HepG2 (cell line): ENCODE results near the gene SPG7. TPM values are rescaled to one million over a fixed set of nuclear protein-coding genes. Genes with fewer than 3 reads are reported as not detected.
A peak's percentile ranks its signal among the peaks of the same experiment; 100 is the strongest.

Experiments
- ATF1 ChIP-seq: IDR thresholded peaks from 2 replicates; pipeline ENCODE4 v1.6.1; 2016; ENCODE audit warnings: mild to moderate bottlenecking, control low read depth
- FOXK2 ChIP-seq: fragments of 450-650 bp; IDR thresholded peaks from 2 replicates; pipeline ENCODE4 v1.6.1; 2016
- KDM2A ChIP-seq: sonication (generic); formaldehyde crosslinking; IDR thresholded peaks from 2 replicates; pipeline ENCODE4 v1.4.0; 2020; ENCODE audit warnings: low read depth, missing genetic modification reagents, borderline replicate concordance
- KDM4B ChIP-seq: sonication (generic); formaldehyde crosslinking; IDR thresholded peaks from 2 replicates; pipeline ENCODE4 v1.4.0; 2020; ENCODE audit warnings: missing genetic modification reagents
- LCORL ChIP-seq, 2 experiments: fragments of 450-650 bp in 1 of 2; sonication (generic) in 1 of 2; formaldehyde crosslinking in 1 of 2; IDR thresholded peaks; 2 replicates each; pipeline versions ENCODE4 v1.5.0 to v1.6.1; 2017 to 2020; ENCODE audit warnings: antibody characterized with exemption in 1 of 2, missing genetic modification reagents in 1 of 2
- MAF1 ChIP-seq: sonication (generic); formaldehyde crosslinking; IDR thresholded peaks from 2 replicates; pipeline ENCODE4 v1.5.0; 2020; ENCODE audit warnings: missing genetic modification reagents, borderline replicate concordance
- MAZ ChIP-seq, 2 experiments: sonication (generic) in 1 of 2; formaldehyde crosslinking in 1 of 2; IDR thresholded peaks; 2 replicates each; pipeline versions ENCODE4 v1.5.0 to v1.6.1; 2012 to 2020; ENCODE audit warnings: low read depth in 2 of 2, mild to moderate bottlenecking in 2 of 2, borderline replicate concordance in 1 of 2, improper control_type of control experiment in 1 of 2, low read length in 1 of 2, missing genetic modification reagents in 1 of 2, moderate library complexity in 1 of 2
- MTA3 ChIP-seq: sonication (generic); formaldehyde crosslinking; IDR thresholded peaks from 2 replicates; pipeline ENCODE4 v1.4.0; 2020; ENCODE audit warnings: missing genetic modification reagents
- MTF2 ChIP-seq: sonication (generic); formaldehyde crosslinking; IDR thresholded peaks from 2 replicates; pipeline ENCODE4 v1.5.0; 2020; ENCODE audit warnings: missing genetic modification reagents, borderline replicate concordance
- NFE2 ChIP-seq: sonication (generic); formaldehyde crosslinking; IDR thresholded peaks from 2 replicates; pipeline ENCODE4 v1.4.0; 2020; ENCODE audit warnings: missing genetic modification reagents
- NR2C2 ChIP-seq: sonication (generic); formaldehyde crosslinking; IDR thresholded peaks from 2 replicates; pipeline ENCODE4 v1.4.0; 2020; ENCODE audit warnings: missing genetic modification reagents, mild to moderate bottlenecking, moderate library complexity, borderline replicate concordance
- RELA ChIP-seq: sonication (generic); formaldehyde crosslinking; IDR thresholded peaks from 2 replicates; pipeline ENCODE4 v1.4.0; 2020; ENCODE audit warnings: missing genetic modification reagents
- SMAD9 ChIP-seq: sonication (generic); formaldehyde crosslinking; IDR thresholded peaks from 2 replicates; pipeline ENCODE4 v1.5.1; 2020; ENCODE audit warnings: mild to moderate bottlenecking, missing genetic modification reagents
- STAG1 ChIP-seq: sonication (generic); formaldehyde crosslinking; IDR thresholded peaks from 2 replicates; pipeline ENCODE4 v1.4.0; 2020; ENCODE audit warnings: missing genetic modification reagents
- ZKSCAN8 ChIP-seq: IDR thresholded peaks from 2 replicates; pipeline ENCODE4 v1.6.1; 2016; ENCODE audit warnings: borderline replicate concordance, missing genetic modification reagents, missing compliant biosample characterization
- ZNF317 ChIP-seq: sonication (generic); formaldehyde crosslinking; IDR thresholded peaks from 2 replicates; pipeline ENCODE4 v1.5.0; 2020; ENCODE audit warnings: mild to moderate bottlenecking, missing genetic modification reagents
- ZNF589 ChIP-seq: sonication (generic); formaldehyde crosslinking; conservative IDR thresholded peaks from 2 replicates; pipeline ENCODE4 v1.8.0; 2022; ENCODE audit warnings: mild to moderate bottlenecking, moderate library complexity, missing genetic modification reagents
- ZNF672 ChIP-seq: sonication (generic); formaldehyde crosslinking; IDR thresholded peaks from 2 replicates; pipeline ENCODE4 v1.8.1; 2022; ENCODE audit warnings: missing genetic modification reagents
- ZNF674 ChIP-seq: sonication (generic); formaldehyde crosslinking; IDR thresholded peaks from 2 replicates; pipeline ENCODE4 v1.5.0; 2020; ENCODE audit warnings: low read depth, mild to moderate bottlenecking, missing genetic modification reagents
- ZNF749 ChIP-seq: sonication (generic); formaldehyde crosslinking; IDR thresholded peaks from 2 replicates; pipeline ENCODE4 v1.8.0; 2022; ENCODE audit warnings: mild to moderate bottlenecking, missing genetic modification reagents, moderate library complexity, borderline replicate concordance
- ZSCAN31 ChIP-seq: sonication (generic); formaldehyde crosslinking; IDR thresholded peaks from 2 replicates; pipeline ENCODE4 v1.5.0; 2020; ENCODE audit warnings: low read depth, mild to moderate bottlenecking, missing genetic modification reagents
- polyA plus RNA-seq, 8 experiments: library from polyadenylated mRNA; depleted of rRNA in 3 of 8; stranded (reverse) in 7 of 8; unstranded in 1 of 8; fragments of >200 nt; fragmentation: Illumina TruSeq in 4 of 8; extraction: Trizol in 4 of 8; gene quantifications; 2 replicates each; pipeline versions ENCODE4 v1.2.1 to v1.2.3, GENCODE V29; 2011 to 2016; ENCODE audit warnings: low read depth in 4 of 8, missing spikeins in 1 of 8, mixed read lengths in 1 of 8; ENCODE audit not compliant: insufficient read depth in 1 of 8
- total RNA-seq, 5 experiments: library from RNA; depleted of rRNA; stranded (reverse); fragments of >200 nt; fragmentation: Illumina TruSeq; extraction: Trizol; gene quantifications; 2 replicates each; pipeline ENCODE4 v1.2.3, GENCODE V29; 2016; ENCODE audit warnings: low read depth in 1 of 5
- TF ChIP-seq, protein P1 (sequence below): sonication (generic); formaldehyde crosslinking; IDR thresholded peaks from 2 replicates; pipeline ENCODE4 v1.9.0; 2021; ENCODE audit warnings: missing genetic modification reagents, borderline replicate concordance
- TF ChIP-seq, protein P2 (sequence below): IDR thresholded peaks from 2 replicates; pipeline ENCODE4 v1.6.1; 2012; ENCODE audit warnings: low read depth, low read length, improper control_type of control experiment
- TF ChIP-seq, protein P3 (sequence below): sonication (generic); formaldehyde crosslinking; conservative IDR thresholded peaks from 2 replicates; pipeline ENCODE4 v1.4.0; 2020; ENCODE audit warnings: missing genetic modification reagents

Gene SPG7
- total and polyA plus RNA-seq, 2 of the 13 experiments (the other 11 are each of a cell fraction or from before 2014, with no cell fraction given) = 66.0 to 136 TPM

DNA sequence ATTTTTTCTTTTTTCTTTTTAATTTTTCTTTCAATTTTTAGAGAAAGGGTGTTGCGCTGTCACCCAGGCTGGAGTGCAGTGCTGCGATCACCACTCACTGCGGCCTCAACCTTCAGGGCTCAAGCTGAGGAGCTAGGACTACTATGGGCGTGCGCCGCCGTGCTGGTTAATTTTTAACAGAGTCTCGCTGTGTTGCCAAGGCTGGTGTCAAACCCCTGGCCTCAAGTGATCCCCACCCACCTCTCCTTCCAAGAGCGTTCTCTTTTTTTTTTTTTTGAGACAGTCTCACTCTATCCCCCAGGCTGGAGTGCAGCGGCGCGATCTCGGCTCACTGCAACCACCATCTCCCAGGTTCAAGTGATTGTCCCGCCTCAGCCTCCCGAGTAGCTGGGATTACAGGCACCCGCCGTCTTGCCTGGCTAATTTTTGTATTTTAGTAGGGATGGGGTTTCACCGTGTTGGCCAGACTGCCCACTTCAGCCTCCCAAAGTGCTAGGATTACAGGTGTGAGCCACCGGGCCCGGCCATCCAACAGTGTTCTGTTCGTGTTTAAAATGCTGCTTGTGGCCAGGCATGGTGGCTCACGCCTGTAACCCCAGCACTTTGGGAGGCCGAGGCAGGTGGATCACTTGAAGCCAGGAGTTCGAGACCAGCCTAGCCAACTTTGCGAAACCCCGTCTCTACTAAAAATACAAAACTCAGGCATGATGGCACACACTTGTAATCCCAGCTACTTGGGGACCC lies 37.8 kb downstream of the SPG7 start (continued):
- no peak for TF ChIP-seq STAG1
- no peak for TF ChIP-seq KDM2A (CRISPR knock-in tag)
- TF ChIP-seq LCORL (IDR thresholded peaks at IDR 0.05) = no peak
- 0 out of 2 replicates have a peak, but pooled peaks have one; percentile 16 for TF ChIP-seq LCORL (CRISPR knock-in tag; IDR thresholded peaks at IDR 0.05)
- TF ChIP-seq ZNF674 (CRISPR knock-in tag) = no peak
- no peak for TF ChIP-seq ZNF672
- no peak for TF ChIP-seq ZSCAN31 (CRISPR knock-in tag)
- TF ChIP-seq NFE2 (CRISPR knock-in tag) = no peak
- TF ChIP-seq FOXK2 = no peak
- no peak for TF ChIP-seq ATF1 (CRISPR knock-in tag)
- TF ChIP-seq, protein P1, sequence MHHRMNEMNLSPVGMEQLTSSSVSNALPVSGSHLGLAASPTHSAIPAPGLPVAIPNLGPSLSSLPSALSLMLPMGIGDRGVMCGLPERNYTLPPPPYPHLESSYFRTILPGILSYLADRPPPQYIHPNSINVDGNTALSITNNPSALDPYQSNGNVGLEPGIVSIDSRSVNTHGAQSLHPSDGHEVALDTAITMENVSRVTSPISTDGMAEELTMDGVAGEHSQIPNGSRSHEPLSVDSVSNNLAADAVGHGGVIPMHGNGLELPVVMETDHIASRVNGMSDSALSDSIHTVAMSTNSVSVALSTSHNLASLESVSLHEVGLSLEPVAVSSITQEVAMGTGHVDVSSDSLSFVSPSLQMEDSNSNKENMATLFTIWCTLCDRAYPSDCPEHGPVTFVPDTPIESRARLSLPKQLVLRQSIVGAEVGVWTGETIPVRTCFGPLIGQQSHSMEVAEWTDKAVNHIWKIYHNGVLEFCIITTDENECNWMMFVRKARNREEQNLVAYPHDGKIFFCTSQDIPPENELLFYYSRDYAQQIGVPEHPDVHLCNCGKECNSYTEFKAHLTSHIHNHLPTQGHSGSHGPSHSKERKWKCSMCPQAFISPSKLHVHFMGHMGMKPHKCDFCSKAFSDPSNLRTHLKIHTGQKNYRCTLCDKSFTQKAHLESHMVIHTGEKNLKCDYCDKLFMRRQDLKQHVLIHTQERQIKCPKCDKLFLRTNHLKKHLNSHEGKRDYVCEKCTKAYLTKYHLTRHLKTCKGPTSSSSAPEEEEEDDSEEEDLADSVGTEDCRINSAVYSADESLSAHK = no peak
- no peak for TF ChIP-seq MTA3 (CRISPR knock-in tag)
- TF ChIP-seq ZNF589 (CRISPR knock-in tag) = no peak
- TF ChIP-seq MAF1 = no peak
- TF ChIP-seq MAZ (IDR thresholded peaks at IDR 0.05; ENCODE audit: borderline replicate concordance, low read depth, low read length) = no peak
- no peak for TF ChIP-seq MAZ (CRISPR knock-in tag; IDR thresholded peaks at IDR 0.05; ENCODE audit: low read depth)
- TF ChIP-seq ZNF749 (CRISPR knock-in tag) = no peak
- no peak for TF ChIP-seq ZKSCAN8 (CRISPR knock-in tag)
- no peak for TF ChIP-seq KDM4B (CRISPR knock-in tag)
- TF ChIP-seq, protein P2, sequence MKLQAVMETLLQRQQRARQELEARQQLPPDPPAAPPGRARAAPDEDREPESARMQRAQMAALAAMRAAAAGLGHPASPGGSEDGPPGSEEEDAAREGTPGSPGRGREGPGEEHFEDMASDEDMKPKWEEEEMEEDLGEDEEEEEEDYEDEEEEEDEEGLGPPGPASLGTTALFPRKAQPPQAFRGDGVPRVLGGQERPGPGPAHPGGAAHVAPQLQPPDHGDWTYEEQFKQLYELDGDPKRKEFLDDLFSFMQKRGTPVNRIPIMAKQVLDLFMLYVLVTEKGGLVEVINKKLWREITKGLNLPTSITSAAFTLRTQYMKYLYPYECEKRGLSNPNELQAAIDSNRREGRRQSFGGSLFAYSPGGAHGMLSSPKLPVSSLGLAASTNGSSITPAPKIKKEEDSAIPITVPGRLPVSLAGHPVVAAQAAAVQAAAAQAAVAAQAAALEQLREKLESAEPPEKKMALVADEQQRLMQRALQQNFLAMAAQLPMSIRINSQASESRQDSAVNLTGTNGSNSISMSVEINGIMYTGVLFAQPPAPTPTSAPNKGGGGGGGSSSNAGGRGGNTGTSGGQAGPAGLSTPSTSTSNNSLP = no peak
- TF ChIP-seq SMAD9 = no peak
- TF ChIP-seq ZNF317 (CRISPR knock-in tag) = no peak
- no peak for TF ChIP-seq MTF2 (CRISPR knock-in tag)
- TF ChIP-seq NR2C2 (CRISPR knock-in tag) = no peak
- TF ChIP-seq, protein P3, sequence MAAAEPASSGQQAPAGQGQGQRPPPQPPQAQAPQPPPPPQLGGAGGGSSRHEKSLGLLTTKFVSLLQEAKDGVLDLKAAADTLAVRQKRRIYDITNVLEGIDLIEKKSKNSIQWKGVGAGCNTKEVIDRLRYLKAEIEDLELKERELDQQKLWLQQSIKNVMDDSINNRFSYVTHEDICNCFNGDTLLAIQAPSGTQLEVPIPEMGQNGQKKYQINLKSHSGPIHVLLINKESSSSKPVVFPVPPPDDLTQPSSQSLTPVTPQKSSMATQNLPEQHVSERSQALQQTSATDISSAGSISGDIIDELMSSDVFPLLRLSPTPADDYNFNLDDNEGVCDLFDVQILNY (CRISPR knock-in tag) = no peak
- no peak for TF ChIP-seq RELA
